GM18498 (cell line): ENCODE measurements around the gene SPEM2.

ENCODE experiments used
- ATAC-seq: cut with Tn5 transposase; IDR thresholded peaks from one replicate; pipeline ENCODE4 v1.9.1; 2021; ENCODE audit warnings: mild to moderate bottlenecking, moderate library complexity; ENCODE audit not compliant: unreplicated experiment

SPEM2 gene

DNA sequence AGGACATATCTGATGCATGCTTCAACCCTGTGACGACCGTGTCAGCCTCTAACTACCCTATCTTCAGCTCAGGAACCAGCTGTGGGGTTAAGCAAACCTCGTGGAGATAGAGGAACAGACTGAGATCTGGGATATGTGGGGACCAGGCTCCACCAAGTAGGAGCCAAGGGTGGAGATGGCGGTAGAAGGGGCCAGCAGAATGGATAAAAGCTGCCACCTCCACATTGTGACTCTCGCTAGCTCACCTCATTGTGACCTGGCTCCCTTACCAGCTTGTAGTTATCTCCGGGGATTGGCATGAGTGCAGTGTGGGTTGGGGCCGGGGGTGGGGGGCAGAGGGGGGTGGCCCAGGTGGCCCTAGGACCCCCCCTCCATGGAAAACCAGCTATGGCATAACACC lies at the start of gene SPEM2:
TSS of gene SPEM2 (plus strand) at position 301 of the 400 bp plus-strand sequence. CDS start at position 374, 73 bp downstream.
- no peak for ATAC-seq

DNA sequence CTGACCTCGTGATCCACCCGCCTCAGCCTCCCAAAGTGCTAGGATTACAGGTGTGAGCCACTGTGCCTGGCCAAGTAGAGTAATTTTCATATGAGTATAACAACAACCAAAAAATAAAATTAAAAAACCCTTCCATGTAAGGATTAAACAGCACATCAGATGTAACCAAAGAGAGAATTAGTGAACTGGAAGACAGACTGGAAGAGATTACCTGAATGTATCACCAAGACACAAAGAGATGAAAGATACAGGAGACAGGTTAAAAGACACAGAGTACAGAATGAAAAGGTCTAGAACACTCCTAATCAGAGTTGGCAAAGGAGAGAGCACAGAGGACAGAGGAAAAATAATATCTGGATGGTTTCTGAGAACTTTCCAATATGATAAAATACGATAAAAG lies 46.3 kb upstream of the SPEM2 start:
- ATAC-seq: no peak

GRCh38 chr17:7380321-7380720 lies 45.1 kb upstream of the SPEM2 start:
- no peak for ATAC-seq

GRCh38 chr17:7380855-7381683 lies 44.3 kb upstream of the SPEM2 start, which contains the start of gene TNK1:
TNK1 (plus strand) TSS chr17:7381089; CDS start chr17:7382927, 1,838 bp downstream.
- ATAC-seq: no peak

GRCh38 chr17:7382901-7383300 lies 42.5 kb upstream of the SPEM2 start:
- ATAC-seq: no peak

GRCh38 chr17:7383371-7383741 lies 42.1 kb upstream of the SPEM2 start:
- no peak for ATAC-seq

- peak; percentile 77 for ATAC-seq
Measured at GRCh38 chr17:7383742-7384488, 41.5 kb upstream of the SPEM2 start.

DNA sequence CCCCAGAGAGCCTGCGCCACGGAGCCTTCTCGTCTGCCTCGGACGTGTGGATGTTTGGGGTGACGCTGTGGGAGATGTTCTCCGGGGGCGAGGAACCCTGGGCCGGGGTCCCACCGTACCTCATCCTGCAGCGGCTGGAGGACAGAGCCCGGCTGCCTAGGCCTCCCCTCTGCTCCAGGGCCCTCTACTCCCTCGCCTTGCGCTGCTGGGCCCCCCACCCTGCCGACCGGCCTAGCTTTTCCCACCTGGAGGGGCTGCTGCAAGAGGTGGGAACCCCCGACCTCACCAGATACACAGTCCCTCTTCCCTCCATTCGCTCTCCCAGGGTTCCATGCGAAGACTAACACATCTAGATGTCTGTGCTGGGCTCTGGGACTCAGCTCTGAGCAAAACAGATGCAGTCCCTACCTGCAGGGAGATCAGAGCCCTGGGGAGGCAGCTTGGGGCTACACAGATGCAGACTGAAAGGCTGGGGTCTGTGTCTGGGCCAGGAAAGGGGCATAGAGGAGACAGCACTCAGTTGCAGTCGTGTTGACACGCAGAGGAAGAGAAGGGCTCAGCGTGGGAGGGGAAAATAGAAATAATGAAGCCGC lies 40.8 kb upstream of the SPEM2 start:
- ATAC-seq: no peak

DNA sequence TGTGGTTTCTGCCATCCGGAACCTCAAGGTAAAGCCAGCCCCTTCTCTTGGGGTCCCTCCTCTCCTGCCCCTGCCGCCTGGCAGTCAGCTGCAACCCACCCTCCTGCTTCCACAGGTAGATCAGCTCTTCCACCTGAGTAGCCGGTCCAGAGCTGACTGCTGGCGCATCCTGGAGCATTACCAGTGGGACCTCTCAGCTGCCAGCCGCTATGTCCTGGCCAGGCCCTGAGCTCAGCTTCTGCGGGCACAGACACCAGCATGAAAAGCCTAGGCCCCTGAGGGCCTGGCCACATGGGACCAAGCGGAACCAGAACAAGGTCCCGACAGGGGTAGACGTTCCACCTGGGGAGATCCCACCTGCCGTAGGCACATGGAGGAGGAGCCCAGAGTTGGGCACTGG lies 36.6 kb upstream of the SPEM2 start:
- ATAC-seq: no peak

GRCh38 chr17:7389924-7390910 lies 35.2 kb upstream of the SPEM2 start:
- ATAC-seq: no peak

GRCh38 chr17:7391307-7391706 lies 34.1 kb upstream of the SPEM2 start:
- ATAC-seq: no peak

- ATAC-seq: no peak
Measured at GRCh38 chr17:7392696-7393612, 32.5 kb upstream of the SPEM2 start.

GRCh38 chr17:7393613-7394451 lies 31.6 kb upstream of the SPEM2 start:
- ATAC-seq: peak; percentile 48

DNA sequence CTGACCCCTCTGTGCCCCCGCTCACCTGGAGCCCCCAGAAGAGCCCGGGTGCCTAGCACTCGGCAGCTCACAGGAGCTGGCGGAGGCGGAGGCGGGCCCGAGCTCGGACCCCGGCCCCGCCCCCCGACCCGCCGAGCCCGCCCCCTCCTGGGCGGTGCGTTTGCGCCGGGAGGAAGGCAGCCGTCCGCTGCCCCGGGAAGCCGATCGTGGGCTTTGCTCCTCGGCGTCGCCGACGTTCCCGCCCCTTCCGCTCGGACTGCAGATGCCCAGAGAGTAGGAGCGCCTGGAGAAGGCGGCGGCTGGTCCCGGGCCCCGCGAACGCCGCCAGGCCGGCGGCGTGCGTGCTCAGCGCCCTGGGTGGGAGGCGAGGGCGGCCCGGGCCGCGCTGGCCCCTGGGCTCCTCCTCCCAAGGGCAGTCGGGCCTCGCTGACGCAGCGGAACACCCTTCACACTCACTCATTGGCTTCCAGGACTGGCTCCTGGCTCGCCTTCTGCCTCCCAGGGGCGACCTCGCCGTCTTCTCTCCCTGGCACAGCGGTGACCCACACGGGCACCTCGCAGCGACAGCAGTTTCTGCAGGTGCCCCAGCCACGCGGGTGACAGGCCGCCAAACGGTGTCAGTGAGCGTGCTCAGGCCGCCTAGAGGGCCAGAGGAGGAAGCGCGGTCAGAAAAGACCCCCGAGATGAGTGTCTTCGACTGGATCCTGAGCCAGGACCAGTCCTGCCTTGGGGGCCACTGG lies 30.8 kb upstream of the SPEM2 start, which contains the start of gene PLSCR3:
TSS of gene PLSCR3 (minus strand) at position 74 of the 740 bp plus-strand sequence. CDS start 415 bp downstream, outside the sequence.
- ATAC-seq: peak; percentile 87

GRCh38 chr17:7396147-7396546 lies 29.3 kb upstream of the SPEM2 start:
- ATAC-seq: no peak

DNA sequence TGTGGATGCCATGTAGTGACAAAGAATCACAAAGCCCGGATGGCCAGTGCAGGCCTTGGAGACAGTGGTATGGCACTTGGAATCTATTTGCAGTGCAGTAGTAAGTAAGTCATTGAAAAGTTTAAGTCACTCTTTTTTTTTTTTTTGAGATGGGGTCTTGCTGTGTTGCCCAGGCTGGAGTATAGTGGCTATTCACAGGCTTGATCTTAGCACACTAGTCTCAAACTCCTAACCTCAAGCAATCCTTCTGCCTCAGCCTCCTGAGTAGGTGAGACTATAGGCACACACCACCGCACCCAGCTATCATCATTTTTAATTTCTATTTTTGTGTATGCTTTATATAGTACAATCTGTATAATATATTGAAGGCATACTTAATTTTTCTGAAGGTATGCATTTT lies 26.8 kb upstream of the SPEM2 start:
- no peak for ATAC-seq

DNA sequence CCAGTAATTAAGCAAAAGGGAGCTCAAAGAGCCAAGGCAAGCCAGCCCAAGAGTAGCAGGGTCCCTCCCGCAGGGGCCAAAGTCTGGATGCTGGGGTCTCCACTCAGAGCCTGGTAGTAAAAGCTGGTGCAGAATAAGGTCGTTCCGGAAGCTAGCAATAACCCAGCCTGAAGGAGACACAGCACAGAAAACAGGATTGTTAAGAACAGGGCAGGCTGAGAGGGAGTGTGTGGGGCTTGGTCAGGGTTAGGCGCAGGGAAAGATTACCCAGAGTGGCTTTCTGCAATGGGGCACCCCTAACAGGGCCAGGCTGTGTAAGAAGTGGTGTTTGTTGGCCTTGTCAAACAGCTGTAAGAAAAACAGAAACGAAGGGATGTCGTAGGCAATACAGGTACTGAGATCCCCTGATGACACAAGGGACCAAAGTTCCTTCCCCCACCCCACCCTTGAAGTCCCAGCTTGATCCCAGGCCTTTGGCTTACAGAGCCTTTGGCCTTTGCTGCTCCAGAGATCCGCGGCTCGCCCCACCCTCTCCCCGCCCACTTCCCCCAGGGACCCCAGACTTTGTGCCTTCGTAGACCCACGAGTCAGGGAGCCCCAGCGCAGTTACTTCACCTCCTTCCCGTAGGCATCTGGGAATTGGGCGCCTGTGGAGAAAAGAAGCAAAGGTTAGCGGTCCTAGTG lies 22.2 kb upstream of the SPEM2 start:
- no peak for ATAC-seq
